Activated CD4-positive, alpha-beta memory T cell treated with anti-CD3 and anti-CD28 coated beads, Interleukin-2, amount 10 ng/mL, durations not matched to agents 7 days and 5 days (primary cell): ENCODE data around the gene PUM1. TPM values are rescaled to one million over a fixed set of nuclear protein-coding genes. Genes with fewer than 3 reads are reported as not detected.

Source experiments
- CTCF ChIA-PET: fragments of 350-600 bp; sonication (Branson Sonifier 250); formaldehyde crosslinking; loops from one replicate; lab custom pipeline; 2021; ENCODE audit warnings: antibody characterized with exemption, inconsistent platforms; lab: Charles Lee
- POLR2A ChIA-PET: fragments of 350-600 bp; sonication (Branson Sonifier 250); formaldehyde crosslinking; loops from one replicate; lab custom pipeline; 2021; ENCODE audit warnings: antibody characterized with exemption; lab: Charles Lee
- DNase-seq: peaks from one replicate; pipeline ENCODE4 v3.0.0-alpha.2; 2020
- H3K27ac Mint-ChIP-seq: one replicate; pipeline ENCODE4 v1.8.0; 2021; ENCODE audit warnings: mild to moderate bottlenecking, mixed read lengths
- H3K27me3 Mint-ChIP-seq: one replicate; pipeline ENCODE4 v1.8.0; 2021; ENCODE audit warnings: mixed read lengths
- H3K36me3 Mint-ChIP-seq: one replicate; pipeline ENCODE4 v1.8.0; 2021; ENCODE audit warnings: low read depth, mixed read lengths
- H3K4me1 Mint-ChIP-seq: one replicate; pipeline ENCODE4 v1.8.0; 2021; ENCODE audit warnings: mixed read lengths
- H3K4me3 Mint-ChIP-seq: one replicate; pipeline ENCODE4 v1.8.0; 2021; ENCODE audit warnings: mild to moderate bottlenecking, mixed read lengths
- H3K9me3 Mint-ChIP-seq: one replicate; pipeline ENCODE4 v1.8.0; 2021; ENCODE audit warnings: mixed read lengths
- total RNA-seq, 2 experiments: library from RNA; stranded (reverse); gene quantifications; one replicate each; pipeline ENCODE4 v1.2.3, GENCODE V29; 2021

PUM1 gene, protein sequence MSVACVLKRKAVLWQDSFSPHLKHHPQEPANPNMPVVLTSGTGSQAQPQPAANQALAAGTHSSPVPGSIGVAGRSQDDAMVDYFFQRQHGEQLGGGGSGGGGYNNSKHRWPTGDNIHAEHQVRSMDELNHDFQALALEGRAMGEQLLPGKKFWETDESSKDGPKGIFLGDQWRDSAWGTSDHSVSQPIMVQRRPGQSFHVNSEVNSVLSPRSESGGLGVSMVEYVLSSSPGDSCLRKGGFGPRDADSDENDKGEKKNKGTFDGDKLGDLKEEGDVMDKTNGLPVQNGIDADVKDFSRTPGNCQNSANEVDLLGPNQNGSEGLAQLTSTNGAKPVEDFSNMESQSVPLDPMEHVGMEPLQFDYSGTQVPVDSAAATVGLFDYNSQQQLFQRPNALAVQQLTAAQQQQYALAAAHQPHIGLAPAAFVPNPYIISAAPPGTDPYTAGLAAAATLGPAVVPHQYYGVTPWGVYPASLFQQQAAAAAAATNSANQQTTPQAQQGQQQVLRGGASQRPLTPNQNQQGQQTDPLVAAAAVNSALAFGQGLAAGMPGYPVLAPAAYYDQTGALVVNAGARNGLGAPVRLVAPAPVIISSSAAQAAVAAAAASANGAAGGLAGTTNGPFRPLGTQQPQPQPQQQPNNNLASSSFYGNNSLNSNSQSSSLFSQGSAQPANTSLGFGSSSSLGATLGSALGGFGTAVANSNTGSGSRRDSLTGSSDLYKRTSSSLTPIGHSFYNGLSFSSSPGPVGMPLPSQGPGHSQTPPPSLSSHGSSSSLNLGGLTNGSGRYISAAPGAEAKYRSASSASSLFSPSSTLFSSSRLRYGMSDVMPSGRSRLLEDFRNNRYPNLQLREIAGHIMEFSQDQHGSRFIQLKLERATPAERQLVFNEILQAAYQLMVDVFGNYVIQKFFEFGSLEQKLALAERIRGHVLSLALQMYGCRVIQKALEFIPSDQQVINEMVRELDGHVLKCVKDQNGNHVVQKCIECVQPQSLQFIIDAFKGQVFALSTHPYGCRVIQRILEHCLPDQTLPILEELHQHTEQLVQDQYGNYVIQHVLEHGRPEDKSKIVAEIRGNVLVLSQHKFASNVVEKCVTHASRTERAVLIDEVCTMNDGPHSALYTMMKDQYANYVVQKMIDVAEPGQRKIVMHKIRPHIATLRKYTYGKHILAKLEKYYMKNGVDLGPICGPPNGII
- 10 to 100 TPM; 86.8 to 87.4 TPM for total RNA-seq

DNA sequence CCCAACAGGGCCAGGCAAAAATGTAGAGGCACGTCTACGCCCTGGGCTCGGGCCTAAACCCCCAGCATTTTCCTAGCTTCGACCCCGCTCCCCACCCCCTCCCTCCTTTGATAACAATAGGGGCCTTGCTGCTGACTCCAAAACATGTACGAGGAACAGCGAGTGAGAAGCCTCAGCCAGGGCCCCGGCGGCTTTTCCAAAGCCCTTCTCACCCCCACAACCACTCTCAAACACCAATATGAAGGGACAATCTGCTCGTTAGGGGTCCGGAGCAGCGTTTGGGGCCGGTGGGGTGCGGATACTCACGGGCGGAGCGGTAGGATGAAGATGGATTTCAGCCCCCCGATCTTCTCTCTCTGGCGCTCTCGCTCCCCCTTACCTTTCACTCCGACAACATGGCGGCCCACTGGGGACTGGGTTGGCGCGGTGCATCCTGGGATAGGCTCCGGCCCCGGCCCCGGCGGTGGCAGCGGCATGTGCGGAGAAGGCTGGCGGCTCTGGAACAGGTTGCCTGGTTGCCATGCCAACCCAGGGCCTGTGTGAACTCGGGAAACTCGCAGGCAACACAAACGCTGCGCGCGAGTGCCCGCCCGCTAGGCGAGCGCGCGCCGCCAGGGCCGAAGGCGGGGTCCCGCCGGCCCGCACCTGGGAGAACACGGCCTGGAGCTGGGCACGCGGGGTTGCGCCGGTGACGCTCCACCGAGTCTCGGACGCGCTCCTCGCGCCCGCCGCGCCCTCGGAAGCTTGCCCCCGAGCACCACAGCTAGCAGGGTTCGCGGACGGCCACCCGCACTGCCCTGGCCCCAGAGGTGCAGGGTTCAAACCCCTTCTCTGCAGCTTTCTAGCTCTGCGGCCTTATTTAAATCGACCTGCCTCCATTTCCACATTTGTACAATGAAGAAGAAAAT lies at the start of gene PUM1:
Gene PUM1 (minus strand): TSS at position 408 of the 908 bp plus-strand sequence. CDS start 6,151 bp downstream, outside the sequence.
- H3K36me3 Mint-ChIP-seq = peaks cover 24% of the 10 kb centered on the region

DNA sequence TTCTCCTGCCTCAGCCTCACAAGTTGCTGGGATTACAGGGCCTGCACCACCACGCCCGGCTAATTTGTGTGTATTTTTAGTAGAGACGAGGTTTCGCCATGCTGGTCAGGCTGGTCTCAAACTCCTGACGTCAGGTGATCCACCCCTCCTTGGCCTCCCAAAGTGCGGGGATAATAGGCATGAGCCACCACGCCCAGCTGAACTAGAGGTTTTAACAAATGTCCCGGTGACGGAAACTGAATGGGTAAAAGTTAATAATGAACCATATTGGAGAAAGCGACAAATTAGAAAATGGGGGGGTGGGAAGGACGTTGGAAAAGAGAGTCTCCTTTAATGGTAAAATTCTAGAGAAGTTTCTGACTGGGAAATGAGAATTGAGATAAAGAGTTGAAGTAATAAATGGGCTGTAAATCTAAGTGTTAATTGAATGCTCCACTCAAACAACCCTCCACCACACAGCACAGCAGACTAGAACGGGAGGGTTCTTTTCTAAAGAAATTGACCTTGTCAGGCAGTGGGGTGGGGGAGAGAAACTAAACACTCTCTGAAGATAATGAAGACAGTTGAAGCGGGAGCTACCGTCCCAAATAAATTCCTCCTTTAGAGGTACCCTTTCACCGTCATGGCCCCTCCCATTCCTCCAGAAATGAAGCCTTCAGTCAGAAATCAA lies 46.9 kb upstream of the PUM1 start:
- POLR2A ChIA-PET = no interaction called here
- CTCF ChIA-PET = no interaction called here
- H3K27ac Mint-ChIP-seq = no peak overlapping the region
- H3K36me3 Mint-ChIP-seq = no peaks in the 10 kb centered on the region
- H3K9me3 Mint-ChIP-seq = no peaks in the 10 kb centered on the region
- no peaks in the 10 kb centered on the region for H3K4me1 Mint-ChIP-seq
- no peak for DNase-seq
- no peak overlapping the region for H3K4me3 Mint-ChIP-seq
- H3K27me3 Mint-ChIP-seq = peaks cover 17% of the 10 kb centered on the region

More for the DNA sequence above, at the start of gene PUM1:
- Mint-ChIP-seq H3K4me3 (peak within 1 kb of the TSS; percentile 96), H3K4me1 (peaks cover 26% of the 10 kb centered on the region), H3K9me3 (no peaks in the 10 kb centered on the region), H3K27ac (peak within 1 kb of the TSS; percentile 96), H3K27me3 (no peaks in the 10 kb centered on the region)
- ChIA-PET CTCF (interaction anchor here (1.1 to 1.2 kb wide), 2 partner anchors 231 to 579 kb away, joined by 3 read pairs; partner anchors contain the start of genes PEF1, SNRNP40 and ZCCHC17), POLR2A (interaction anchor here (0.5 to 2.8 kb wide), 21 partner anchors 9 to 1750 kb away, joined by 3 to 10 read pairs (median 3); partner anchors contain the start of genes SNRNP40 and ZCCHC17)
- peak; percentile 99 for DNase-seq

DNA sequence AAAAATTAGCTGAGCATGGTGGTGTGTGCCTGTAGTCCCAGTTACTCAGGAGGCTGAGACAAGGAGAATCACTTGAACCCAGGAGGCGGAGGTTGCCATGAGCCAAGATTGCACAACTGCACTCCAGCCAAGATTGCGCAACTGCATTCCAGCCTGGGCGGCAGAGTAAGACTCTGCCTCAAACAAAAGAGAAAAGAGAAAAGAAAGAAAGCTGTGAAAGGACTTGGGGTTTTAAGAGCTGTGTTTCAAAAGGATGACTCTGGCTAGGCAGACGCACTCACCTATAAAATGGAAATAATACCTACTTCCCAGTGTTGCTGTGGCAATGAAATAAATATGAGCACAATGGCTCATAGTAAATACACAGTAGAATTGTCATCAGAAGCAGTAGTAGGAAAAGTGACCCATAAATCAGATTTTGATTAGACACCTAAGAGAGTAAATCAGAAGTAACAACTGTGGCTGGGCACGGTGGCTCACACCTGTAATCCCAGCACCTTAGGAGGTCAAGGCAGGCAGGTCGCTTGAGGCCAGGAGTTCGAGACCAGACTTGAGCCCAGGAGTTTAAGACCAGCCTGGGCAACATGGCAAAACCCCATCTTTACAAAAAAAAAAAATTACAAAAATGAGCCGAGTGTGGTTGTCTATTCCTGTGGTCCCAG lies 45.9 kb upstream of the PUM1 start:
- no peak overlapping the region for H3K27ac Mint-ChIP-seq
- ChIA-PET POLR2A (no interaction called here), CTCF (no interaction called here)
- H3K27me3 Mint-ChIP-seq = peaks cover 15% of the 10 kb centered on the region
- H3K9me3 Mint-ChIP-seq = no peaks in the 10 kb centered on the region
- no peak overlapping the region for H3K4me3 Mint-ChIP-seq
- H3K4me1 Mint-ChIP-seq = no peaks in the 10 kb centered on the region
- no peaks in the 10 kb centered on the region for H3K36me3 Mint-ChIP-seq
- no peak for DNase-seq

DNA sequence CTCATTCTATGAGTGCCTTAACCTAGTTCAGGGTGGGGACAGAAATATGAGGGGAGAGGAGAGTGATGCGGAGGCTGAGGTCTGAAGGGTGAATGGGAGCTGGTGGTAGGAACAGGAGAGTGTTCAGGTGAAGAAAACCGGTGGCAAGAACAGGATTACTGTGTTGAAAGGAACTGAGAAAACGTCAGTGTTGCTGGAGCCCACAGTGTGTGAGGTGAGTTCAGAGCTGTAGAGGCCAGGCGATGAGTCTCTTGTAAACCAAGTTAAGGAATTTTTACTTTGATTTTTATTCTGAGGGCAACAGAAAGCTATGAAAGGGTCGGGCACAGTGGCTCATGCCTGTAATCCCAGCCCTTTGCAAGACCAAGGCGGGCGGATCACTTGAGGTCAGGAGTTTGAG lies 45.3 kb upstream of the PUM1 start:
- H3K27me3 Mint-ChIP-seq = peaks cover 13% of the 10 kb centered on the region
- H3K36me3 Mint-ChIP-seq = no peaks in the 10 kb centered on the region
- no peaks in the 10 kb centered on the region for H3K9me3 Mint-ChIP-seq
- H3K4me1 Mint-ChIP-seq = no peaks in the 10 kb centered on the region
- ChIA-PET POLR2A (no interaction called here), CTCF (no interaction called here)
- DNase-seq = no peak
- H3K27ac Mint-ChIP-seq = no peak overlapping the region
- H3K4me3 Mint-ChIP-seq = no peak overlapping the region

DNA sequence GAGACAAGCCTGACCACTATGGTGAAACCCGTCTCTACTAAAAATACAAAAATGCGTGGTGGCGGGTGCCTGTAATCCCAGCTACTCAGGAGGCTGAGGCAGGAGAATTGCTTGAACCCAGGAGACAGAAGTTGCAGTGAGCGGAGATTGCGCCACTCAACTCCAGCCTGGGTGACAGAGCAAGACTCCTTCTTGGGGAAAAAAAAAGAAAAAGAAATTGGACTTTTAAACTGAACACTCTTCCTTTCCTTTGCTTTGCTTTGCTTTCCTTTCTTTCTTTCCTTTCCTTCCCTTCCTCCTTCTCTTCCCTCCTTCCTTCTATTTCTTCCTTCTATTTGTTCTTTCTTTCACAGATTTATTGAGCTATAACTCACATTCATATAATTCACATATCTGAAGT lies 43.3 kb upstream of the PUM1 start:
- POLR2A ChIA-PET = no interaction called here
- CTCF ChIA-PET = no interaction called here

DNA sequence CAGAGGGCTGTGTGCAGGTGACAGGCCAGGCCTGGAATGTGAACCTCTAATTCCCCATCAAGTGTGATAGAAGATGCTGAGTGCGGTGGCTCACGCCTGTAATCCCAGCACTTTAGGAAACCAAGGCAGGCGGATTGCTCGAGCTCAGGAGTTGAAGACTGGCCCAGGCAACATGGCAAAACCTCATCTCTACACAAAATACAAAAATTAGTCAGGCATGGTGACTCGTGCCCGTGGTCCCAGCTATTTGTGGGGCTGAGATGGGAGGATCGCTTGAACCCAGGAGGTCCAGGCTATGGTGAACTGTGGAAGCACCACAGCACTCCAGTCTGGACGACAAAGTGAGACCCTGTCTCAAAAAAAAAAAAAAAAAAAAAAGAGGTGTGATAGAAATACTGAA lies 40.1 kb upstream of the PUM1 start:
- H3K4me3 Mint-ChIP-seq = no peak overlapping the region
- DNase-seq = no peak
- H3K9me3 Mint-ChIP-seq = no peaks in the 10 kb centered on the region
- ChIA-PET POLR2A (no interaction called here), CTCF (no interaction called here)
- no peaks in the 10 kb centered on the region for H3K4me1 Mint-ChIP-seq
- H3K36me3 Mint-ChIP-seq = no peaks in the 10 kb centered on the region
- peaks cover 5% of the 10 kb centered on the region for H3K27me3 Mint-ChIP-seq
- no peak overlapping the region for H3K27ac Mint-ChIP-seq

More for the DNA sequence above, 43.3 kb upstream of the PUM1 start:
- peaks cover 10% of the 10 kb centered on the region for H3K27me3 Mint-ChIP-seq
- no peaks in the 10 kb centered on the region for H3K36me3 Mint-ChIP-seq
- no peak overlapping the region for H3K4me3 Mint-ChIP-seq
- no peaks in the 10 kb centered on the region for H3K4me1 Mint-ChIP-seq
- H3K9me3 Mint-ChIP-seq = no peaks in the 10 kb centered on the region
- no peak overlapping the region for H3K27ac Mint-ChIP-seq
- DNase-seq = no peak

DNA sequence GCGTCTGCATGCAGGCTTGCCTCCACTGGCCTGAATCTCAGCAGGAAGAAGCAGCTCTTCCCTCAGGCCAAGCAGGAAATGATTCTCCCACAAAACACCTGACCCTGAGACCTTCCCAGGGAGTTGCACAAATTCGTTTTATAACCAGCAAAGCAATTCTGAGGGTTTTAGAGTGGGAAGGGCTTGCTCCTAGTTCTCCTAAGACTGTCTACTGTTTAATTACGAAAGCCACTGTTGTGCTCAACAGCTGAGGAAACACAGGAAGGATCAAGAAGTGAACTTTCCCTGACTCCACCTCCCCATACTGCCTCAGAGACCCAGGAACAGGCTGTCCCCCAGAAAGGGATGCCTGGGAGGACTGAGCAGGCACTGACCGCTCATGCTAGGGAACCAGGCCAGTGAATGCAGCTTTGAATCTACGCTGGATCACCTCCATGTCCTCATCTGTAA lies 37.0 kb upstream of the PUM1 start:
- CTCF ChIA-PET = no interaction called here

DNA sequence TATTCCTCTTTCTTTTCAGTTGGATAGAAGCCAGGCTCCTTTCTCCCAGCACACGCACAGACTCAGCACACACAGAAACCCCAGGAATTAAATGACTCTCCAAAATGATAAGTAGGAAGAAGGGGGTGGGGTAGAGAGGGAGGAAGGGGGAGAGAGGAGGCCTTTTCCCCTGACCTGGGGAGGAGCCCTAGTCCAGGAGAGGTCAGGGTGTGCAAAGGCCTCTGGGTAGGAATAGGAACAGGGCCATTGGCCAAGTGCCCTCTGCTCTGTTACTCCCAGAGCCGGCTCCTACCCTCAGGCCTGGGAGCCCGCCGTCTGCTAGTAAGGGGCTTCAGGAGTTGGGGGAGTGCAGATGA lies 35.6 kb upstream of the PUM1 start:
- H3K9me3 Mint-ChIP-seq = no peaks in the 10 kb centered on the region
- H3K4me1 Mint-ChIP-seq = no peaks in the 10 kb centered on the region
- no peak for DNase-seq
- H3K36me3 Mint-ChIP-seq = no peaks in the 10 kb centered on the region
- no peak overlapping the region for H3K27ac Mint-ChIP-seq
- no peak overlapping the region for H3K4me3 Mint-ChIP-seq
- no peaks in the 10 kb centered on the region for H3K27me3 Mint-ChIP-seq
- CTCF ChIA-PET = no interaction called here
- POLR2A ChIA-PET = no interaction called here

More for the DNA sequence above, 37.0 kb upstream of the PUM1 start:
- Mint-ChIP-seq H3K27me3 (no peaks in the 10 kb centered on the region), H3K4me1 (no peaks in the 10 kb centered on the region), H3K4me3 (no peak overlapping the region), H3K27ac (no peak overlapping the region), H3K36me3 (no peaks in the 10 kb centered on the region), H3K9me3 (no peaks in the 10 kb centered on the region)
- no peak for DNase-seq
- POLR2A ChIA-PET = no interaction called here

DNA sequence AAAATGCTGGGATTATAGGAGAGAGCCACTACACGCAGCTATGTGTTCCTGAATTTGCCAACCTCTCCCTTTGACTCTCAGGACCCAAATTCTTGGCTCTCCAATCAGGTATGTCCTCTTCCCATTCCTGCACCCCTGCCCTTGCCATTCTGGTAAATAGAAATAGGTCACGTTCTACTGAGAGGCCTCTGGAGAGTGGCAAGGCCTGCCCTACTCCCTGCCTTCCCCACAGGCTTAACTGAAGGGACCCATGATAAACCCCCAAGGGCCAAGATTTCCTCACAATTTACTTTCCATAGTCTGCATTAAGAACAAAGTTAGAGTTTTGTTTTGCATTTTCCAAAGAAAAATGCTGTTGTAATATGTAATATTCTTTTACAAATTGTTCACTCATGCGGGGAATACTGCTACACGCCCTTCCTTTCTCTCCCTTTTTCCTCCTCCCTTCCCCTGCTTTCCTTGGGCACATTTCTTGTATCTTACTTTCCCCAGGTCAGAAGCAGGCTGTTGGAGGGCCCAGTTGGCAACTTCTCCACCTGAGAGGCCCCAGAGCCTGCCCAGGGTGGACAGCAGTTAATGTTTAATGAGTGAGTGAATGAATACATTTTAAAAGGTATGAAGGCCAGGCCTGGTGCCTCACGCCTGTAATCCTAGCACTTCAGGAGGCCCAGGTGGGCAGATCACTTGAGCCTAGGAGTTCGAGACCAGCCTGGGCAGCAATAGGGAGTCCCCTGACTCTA lies 33.9 kb upstream of the PUM1 start:
- Mint-ChIP-seq H3K27ac (no peak overlapping the region), H3K36me3 (no peaks in the 10 kb centered on the region), H3K27me3 (no peaks in the 10 kb centered on the region), H3K9me3 (no peaks in the 10 kb centered on the region), H3K4me3 (no peak overlapping the region), H3K4me1 (no peaks in the 10 kb centered on the region)
- CTCF ChIA-PET = no interaction called here
- DNase-seq = no peak
- POLR2A ChIA-PET = no interaction called here

DNA sequence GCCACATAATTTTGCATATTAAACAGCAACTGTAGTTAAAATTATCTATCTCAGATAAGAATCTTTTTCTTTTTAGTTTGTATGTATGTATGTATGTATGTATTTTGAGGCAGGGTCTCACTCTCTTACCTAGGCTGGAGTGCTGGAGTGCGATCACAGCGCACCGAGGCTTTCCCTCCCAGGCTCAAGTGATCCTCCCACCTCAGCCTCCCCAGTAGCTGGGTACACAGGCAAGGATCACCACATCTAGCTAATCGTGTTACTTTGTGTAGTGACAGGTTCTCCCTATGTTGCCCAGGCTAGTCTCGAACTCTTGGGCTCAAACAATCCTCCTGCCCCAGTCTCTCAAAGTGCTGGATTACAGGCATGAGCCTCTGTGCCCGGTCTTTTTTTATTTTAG lies 30.5 kb upstream of the PUM1 start:
- no peaks in the 10 kb centered on the region for H3K27me3 Mint-ChIP-seq
- H3K27ac Mint-ChIP-seq = no peak overlapping the region
- no peaks in the 10 kb centered on the region for H3K9me3 Mint-ChIP-seq
- H3K36me3 Mint-ChIP-seq = no peaks in the 10 kb centered on the region
- no peaks in the 10 kb centered on the region for H3K4me1 Mint-ChIP-seq
- ChIA-PET POLR2A (no interaction called here), CTCF (no interaction called here)
- no peak for DNase-seq
- no peak overlapping the region for H3K4me3 Mint-ChIP-seq
